Left cardiac atrium (tissue), 4 donors: Measurements from ENCODE around the gene E4F1. TPM values are rescaled to one million over a fixed set of nuclear protein-coding genes. Genes with fewer than 3 reads are reported as not detected.
"Not testable (repeated sequence)": the region's sequence is repeated elsewhere in the genome, so short reads cannot be mapped to it uniquely, and the experiment has no call there.

Source experiments
- ATAC-seq, 2 donors: fragments of 200-7000 bp; cut with Tn5 transposase; one replicate each; pipeline ENCODE4 v1.9.1; 2020; ENCODE audit warnings: mild to moderate bottlenecking in 2 of 2, moderate library complexity in 2 of 2
- DNase-seq: peaks from one replicate; pipeline ENCODE4 v3.0.0-alpha.2; 2020
- intact Hi-C, 2 donors: fragments of 100-400 bp; cut with DNase I; formaldehyde crosslinking; loops; one replicate each; pipeline versions ENCODE4 v1.14.1 to v1.15.1; 2022 to 2023
- total RNA-seq, 2 donors: library from RNA; stranded (reverse); fragmentation: NEBNext Ultra II Directional; extraction: Animal tissue kit (Norgen Biotek cat#: 25700); gene quantifications; one replicate each; pipeline ENCODE4 v1.2.1, GENCODE V29; 2021
- donor health status: DM: no; HTN: yes; CAD: no.
- donor health status: DM: no; HTN: yes; CAD: no; lungs with severe emphysema.
- donor health status: DM: yes; HTN: yes; CAD: no.
- donor health status: Dilated cardiomyopathy.

Gene E4F1
- total RNA-seq, 2 donors from 2014 or later, result 11.9 to 15.0 TPM

DNA sequence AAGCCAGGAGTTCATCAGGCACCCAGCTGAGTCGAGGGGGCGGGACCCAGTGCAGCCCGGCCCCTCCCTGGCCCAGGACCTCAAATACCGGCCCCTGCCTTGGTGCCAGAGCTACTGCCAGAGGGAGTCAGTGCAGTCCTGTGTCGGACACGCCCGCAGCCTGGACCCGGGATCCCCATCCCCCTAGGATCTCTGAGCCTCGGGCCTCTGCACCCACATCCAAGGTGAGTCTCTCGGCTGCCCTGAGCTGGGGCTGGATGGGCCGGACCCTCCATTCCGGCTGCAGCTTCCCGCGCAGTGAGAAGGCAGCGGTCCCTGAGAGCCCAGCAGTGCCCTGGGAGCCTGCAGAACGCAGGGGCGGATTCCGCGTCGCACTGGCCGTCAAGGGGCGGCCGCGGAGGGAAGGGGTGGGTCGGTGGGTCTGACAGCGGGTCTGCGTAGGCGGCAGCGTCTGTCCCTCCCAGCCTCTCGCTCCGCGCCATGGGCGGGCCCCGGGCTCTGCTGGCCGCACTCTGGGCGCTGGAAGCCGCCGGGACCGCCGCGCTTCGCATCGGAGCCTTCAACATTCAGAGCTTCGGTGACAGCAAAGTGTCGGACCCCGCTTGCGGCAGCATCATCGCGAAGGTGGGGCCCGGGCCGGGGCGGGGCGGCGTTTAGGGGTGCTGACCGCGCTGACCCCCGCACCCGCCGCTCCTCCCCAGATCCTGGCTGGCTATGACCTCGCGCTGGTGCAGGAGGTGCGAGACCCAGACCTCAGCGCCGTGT lies 13.1 kb downstream of the E4F1 start, which contains the start of gene DNASE1L2:
Gene DNASE1L2, plus strand, starts transcription at position 108 of the 765 bp plus-strand sequence. Its CDS starts 373 bp downstream, at position 481.
- intact Hi-C loops, result no loop called here
- peak; percentile 55 for DNase-seq
- peak; percentile 45 to 48 for ATAC-seq

DNA sequence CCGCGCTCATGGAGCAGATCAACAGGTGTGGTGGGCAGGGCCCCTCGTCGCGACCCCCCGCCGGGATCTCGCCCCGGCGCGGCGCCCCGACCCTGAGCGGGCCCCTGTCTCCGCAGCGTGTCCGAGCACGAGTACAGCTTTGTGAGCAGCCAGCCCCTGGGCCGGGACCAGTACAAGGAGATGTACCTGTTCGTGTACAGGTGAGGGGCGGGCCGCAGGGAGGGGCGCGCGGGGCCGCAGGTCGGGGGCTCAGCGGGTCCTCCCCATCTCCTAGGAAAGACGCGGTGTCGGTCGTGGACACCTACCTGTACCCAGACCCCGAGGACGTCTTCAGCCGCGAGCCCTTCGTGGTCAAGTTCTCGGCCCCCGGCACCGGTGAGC lies 13.7 kb downstream of the E4F1 start:
- peak in 1 of 2 donors; percentile 1 for ATAC-seq
- intact Hi-C loops, result no loop called here
- DNase-seq, result no peak

DNA sequence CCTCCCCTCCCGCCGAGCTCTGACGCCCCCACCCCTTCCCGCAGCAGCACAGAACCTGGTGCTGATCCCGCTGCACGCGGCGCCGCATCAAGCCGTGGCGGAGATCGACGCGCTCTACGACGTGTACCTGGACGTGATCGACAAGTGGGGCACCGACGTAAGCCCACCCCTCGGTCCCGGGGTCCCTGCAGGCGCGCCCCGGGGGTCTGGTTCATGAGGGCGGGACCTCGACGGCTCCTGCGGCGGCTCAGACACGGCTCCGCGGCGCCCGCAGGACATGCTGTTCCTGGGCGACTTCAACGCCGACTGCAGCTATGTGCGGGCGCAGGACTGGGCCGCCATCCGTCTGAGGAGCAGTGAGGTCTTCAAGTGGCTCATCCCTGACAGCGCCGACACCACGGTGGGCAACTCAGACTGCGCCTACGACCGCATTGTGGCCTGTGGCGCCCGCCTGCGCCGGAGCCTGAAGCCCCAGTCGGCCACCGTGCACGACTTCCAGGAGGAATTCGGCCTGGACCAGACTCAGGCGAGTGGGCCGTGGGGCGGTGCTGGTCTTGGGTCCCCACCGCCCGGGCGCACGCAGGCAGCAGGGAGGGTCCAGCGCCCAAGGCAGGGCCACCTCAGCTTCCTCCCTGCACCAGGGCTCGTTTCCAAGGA lies 14.2 kb downstream of the E4F1 start:
- intact Hi-C loops, result no loop called here
- DNase-seq, result no peak
- peak; percentile 12 to 32 for ATAC-seq

DNA sequence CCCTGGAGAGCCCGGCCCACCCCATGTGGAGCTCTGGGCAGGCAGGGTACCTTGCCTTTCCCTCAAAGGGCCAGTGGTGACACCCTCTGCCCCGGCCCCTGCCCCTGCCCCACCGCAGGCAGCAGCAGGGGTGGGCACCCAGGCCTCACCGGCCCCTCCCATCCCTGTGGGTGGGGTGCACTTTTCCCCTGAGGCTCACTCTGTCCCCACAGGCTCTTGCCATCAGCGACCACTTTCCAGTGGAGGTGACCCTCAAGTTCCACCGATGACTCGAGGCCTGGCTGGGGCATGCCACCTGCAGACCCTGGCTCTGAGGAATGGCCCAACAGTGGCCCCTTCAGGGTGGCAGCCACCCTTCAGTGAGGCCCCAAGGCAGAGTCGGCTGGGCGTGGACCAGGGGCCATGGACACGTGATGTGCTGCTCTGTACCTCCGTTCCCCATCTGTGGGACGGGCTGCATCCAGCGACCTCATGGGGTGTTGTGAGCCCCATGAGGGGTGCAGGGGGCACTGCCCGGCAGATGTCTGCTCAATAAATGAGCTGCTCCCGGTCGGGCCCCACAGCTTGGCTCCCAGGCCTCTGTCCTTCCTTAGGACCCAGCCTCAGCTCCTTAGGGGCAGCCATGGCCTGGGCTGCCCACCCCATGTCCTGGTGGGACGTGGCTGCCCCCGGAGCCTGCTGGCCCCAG lies 14.9 kb downstream of the E4F1 start:
- intact Hi-C loops, result no loop called here
- peak; percentile 2 to 6 for ATAC-seq
- DNase-seq, result no peak

DNA sequence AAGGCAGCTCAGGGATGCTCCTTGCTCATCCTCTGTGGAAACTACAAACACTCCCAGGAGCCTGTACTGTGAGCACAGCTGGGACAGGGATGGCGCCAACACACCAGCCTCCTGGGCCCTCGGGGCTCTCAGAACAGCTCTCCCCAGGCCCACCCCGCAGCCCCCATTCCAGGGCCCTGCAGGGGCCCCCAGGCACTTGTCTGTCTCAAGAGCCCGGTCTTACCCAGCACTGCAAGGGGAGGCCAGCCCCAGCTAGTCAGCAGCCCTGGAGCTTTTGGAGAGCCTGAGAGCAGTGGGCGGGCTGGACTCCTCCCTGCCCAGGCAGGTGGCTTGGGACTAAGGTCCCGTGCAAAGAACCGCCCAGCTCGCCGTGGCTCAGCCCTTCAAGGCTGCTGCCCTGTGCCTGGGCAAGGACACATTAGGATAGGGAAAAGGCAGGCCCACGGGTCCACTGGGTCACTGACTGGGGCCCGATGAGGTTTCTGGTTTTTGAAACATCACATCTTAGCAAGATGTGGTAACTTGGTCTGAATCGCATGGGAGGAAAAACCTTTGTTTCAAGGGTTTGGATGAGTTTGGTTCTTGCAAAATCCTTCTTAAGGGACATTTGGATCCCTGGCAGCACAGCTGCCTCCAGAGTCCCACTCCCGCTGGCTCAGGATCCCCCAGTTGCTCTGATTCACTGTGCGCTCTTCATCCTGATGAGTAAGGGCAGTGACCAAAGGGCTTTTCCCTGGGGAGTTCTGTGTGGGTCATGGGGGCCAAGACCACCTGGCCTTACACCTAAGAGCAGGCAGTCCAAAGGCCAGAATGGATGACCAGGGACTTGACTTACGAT lies 15.7 kb downstream of the E4F1 start:
- ATAC-seq, result no peak

DNA sequence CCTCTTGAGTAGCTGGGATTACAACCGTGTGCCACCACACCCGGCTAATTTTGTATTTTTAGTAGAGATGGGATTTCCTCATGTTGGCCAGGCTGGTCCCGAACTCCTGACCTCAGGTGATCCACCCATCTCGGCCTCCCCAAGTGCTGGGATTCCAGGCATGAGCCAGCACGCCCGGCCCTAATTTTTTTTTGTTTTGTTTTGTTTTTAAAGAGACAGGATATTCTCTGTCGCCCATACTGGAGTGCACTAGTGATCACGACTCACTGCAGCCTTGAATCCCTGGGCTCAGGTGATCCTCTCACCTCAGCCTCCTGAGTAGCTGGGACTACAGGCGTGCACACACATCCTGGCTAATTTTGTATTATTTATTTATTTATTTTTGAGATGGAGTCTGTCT lies 16.9 kb downstream of the E4F1 start:
- DNase-seq, intact Hi-C loops, ATAC-seq: not testable (repeated sequence)

More for the DNA sequence above, 15.7 kb downstream of the E4F1 start:
- no peak for DNase-seq
- intact Hi-C loops, result no loop called here

DNA sequence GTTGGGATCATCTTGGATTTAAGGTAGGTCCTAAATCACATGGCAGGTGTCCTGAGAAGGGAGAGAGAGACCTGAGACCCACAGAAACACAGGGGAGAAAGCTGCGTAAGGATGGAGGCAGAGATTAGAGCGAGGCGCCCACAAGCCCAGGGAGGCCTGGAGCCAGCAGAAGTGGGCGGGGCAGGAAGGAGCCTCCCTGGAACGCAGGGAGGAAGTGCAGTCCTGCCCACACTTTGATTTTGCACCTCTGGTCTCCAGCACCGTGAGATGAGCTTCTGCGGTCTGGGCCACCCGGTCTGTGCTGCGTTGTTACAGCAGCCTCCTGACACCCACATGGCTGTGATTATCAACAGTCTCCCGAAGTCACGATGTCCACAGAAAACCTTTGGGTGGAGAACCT lies 19.2 kb downstream of the E4F1 start:
- DNase-seq (no peak), ATAC-seq (no peak)
- intact Hi-C loops, result no loop called here

DNA sequence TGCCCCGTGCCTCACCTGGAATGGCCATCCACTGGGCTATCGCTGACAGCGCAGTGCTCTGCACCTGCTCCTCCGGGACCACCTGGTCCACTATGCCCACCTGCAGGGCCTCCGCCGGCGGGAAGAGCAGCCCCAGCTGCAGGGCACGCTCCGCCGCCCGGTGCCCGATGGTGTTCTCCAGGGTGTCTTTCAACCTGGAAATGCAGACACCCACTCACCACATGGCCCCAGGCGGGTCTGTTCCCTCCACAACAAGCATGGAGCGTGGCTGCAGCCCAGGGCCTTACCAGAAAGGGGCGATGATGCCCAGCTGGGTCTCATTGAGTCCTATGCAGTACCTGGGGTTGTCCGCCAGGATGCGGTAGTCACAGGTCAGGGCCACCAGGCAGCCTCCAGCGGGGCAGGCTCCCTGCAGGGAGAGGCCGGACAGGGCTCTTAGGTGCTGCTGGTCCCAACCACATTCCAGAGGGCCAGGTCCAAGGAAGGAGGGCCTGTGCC lies 19.7 kb downstream of the E4F1 start:
- no peak for DNase-seq
- ATAC-seq, result no peak
- intact Hi-C loops, result no loop called here

DNA sequence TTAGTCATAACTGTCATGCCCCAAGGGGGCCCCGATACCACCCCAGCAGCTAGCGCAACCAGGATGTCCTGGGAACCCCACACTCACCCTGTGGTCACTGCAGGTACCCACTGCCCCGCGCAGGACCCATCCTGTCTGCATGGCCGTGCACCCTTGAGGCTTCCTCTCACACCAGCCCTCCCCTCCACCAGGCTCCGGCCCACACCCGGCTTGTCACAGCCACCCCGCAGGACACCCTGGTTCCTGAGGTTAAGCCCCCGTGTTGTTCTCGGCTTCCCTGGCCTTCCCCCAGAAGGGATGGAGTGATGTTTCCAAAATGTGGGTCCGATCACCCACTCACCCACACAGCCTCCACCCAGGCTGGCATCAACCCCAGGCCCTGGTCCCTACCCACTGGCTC lies 20.4 kb downstream of the E4F1 start:
- no peak for DNase-seq
- intact Hi-C loops, result no loop called here
- no peak for ATAC-seq

DNA sequence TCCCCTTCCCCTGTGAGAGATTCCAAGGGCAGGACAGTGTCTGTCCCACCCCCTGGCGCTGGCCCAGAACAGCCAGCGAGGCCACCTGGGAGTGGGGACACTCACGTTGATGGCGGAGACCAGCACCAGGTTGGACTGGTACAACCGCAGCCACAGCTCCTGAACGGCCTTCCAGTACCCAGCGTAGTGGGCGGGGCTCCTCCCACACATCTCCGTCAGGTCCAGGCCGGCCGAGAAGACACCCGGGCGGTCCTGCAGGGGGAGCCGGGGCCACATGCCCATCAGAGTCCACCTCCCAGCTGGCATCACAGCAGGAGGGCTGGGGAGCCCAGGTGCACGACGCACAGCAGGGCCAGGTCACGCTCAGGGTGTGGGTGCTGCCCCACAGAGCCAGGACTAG lies 20.9 kb downstream of the E4F1 start:
- DNase-seq (no peak), ATAC-seq (no peak)
- intact Hi-C loops, result no loop called here

DNA sequence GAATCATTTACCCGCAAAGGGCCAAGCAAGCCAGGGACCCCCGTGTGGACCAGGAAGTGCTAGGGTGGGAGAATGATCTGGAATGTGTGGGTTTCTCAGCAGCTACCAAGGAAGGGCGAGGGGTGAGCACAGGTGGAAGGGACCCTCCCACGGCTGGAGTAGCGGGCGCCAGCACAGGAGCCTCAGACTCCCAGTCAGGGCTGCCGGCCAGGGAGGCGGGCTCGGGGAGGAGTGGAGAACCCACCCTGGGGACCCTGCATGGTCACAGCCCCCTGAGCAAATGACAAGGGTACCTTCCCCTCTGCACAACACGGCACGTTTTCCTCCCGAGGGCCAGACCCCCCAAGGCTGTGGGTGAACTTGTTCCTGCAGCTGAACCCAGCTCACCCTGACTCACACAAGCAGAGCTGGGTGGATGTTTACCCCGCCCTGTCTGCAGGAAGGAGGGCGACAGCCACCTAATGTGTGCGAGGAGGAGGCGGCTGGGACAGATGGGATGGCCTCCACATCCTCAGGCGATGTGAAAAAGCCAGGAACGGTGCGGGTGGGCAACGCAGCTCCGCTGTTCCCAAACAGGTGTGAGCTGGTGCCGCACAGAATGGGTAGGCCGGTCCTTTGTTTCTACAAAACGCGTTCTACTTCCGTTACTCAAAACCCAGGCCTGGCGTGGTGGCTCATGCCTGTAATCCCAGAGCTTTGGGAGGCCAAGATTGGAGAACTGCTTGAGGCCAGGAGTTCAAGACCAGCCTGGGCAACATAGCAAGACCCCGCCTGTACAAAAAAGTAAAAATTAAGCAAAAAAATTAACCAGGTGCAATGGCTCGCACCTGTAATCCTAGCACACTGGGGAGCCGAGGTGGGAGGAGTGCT lies 21.8 kb downstream of the E4F1 start:
- intact Hi-C loops, result no loop called here
- no peak for DNase-seq

DNA sequence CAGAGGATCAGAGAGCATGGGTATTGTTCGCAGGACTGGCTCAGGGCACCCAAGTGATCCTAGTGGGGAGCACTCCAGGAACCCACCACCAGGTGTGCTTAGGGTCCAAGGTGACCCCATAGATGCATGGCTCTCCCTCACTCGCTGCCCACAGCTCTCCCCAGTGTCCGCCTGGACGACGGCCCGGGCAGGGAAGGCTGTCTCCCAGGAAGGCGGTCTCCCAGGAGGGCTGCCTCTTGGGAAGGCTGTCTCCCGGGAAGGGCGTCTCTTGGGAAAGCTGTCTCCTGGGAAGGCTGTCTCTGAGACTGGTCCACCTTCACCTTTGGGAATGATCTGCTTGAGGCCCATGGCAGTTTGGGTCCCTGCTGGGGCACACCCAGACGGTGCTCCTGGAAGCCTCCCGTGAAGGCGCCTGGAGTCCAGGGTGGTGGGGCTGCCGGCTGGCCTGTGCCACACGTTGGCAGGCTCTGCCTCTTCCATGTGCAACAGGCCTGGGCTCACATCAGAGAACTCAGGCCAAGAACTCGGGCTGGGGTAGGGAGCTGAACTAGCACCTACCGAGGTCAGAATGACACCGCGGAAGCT lies 23.0 kb downstream of the E4F1 start:
- ATAC-seq, result peak in 1 of 2 donors; percentile 9

More for the DNA sequence above, 21.8 kb downstream of the E4F1 start:
- ATAC-seq, result no peak

DNA sequence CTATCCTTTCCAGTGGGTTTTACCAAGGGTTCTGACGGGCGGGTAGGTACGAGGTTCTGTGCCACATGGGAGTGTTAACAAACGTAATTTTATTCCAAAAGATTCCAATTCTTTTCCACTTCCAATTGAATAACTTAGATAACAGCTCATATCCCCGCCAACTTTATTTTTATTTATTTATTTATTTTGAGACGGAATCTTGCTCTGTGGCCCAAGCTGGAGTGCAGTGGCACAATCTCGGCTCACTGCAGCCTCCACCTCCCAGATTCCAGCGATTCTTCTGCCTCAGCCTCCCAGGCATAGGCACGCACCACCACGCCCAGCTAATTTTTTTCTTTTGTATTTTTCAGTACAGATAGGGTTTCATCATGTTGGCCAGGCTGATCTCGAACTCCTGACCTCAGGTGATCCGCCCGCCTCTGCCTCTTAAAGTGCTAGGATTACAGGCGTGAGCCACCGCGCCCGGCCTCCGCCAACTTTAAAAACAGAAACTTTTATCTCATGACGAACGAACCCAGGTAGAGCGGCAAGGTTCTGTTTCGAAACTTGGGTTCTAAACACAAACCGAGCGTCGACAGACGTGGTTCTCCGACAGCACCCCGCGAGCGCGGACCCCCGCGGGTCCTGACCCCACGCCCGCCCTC lies 27.4 kb downstream of the E4F1 start:
- intact Hi-C loops, result no loop called here

More for the DNA sequence above, 23.0 kb downstream of the E4F1 start:
- DNase-seq, result no peak
- intact Hi-C loops, result no loop called here

DNA sequence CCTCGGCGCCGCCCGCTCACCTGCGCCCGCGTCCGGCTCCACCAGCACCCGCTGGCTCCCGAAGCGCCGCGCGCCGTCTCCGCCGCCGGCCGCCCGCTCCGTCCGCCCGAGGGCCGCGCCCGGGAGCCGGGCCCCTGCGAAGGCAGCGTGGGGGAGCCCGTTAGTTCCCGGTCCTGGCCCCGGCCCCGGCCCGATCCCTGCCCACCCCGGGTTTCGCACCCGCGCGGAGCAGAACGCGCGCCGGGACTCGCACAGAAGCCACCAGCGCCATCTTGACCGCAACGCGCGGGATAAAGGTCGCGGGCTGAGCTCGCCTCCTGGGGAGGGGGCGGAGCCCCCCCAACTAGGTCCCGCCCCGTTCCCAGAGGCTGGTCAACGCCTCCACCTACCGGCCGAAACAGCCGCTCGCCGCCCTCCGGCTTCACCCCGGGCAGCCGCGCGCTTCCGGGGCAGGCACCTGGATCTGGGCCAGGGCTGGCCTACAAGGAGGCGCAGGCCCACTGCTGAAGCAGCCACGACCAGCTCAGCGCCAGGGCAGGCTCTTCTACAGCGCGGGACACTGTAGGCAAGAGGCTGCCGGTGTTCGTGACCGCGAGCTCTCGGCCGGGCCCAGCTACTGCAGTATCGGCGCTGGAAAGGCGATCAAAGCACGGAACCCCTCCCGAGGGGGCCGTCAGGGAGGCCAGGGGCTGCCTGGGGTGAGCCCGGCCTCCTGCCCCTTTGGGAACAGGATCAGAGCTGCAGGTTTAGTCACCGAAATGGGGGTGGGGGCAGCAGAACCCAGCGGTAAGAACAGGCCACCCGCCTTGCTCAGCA lies 28.1 kb downstream of the E4F1 start, which contains the start of gene ECI1:
Gene ECI1, minus strand, starts transcription at position 292 of the 816 bp plus-strand sequence. Its CDS starts 21 bp downstream, at position 271.
- intact Hi-C loops, result no loop called here
- ATAC-seq (peak; percentile 97 to 98), DNase-seq (peak; percentile 98)

More for the DNA sequence above, 27.4 kb downstream of the E4F1 start:
- ATAC-seq (no peak), DNase-seq (no peak)

DNA sequence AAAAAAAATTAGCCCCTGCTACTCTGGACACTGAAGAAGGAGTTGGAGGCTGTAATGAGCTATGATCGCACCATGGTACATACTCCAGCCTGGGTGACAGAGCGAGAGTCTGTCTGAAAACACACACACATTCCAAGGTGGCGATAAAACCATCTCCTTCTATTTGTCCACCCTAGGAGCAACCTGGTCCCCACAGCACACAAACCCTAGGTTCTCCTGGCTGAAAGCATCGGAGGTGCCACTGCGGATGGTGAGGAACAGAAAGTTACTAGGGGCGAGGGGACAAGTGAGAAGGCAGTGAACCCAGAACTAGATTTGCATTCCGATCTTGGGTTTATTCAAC lies 29.4 kb downstream of the E4F1 start:
- ATAC-seq (no peak), DNase-seq (no peak)
- intact Hi-C loops, result no loop called here

DNA sequence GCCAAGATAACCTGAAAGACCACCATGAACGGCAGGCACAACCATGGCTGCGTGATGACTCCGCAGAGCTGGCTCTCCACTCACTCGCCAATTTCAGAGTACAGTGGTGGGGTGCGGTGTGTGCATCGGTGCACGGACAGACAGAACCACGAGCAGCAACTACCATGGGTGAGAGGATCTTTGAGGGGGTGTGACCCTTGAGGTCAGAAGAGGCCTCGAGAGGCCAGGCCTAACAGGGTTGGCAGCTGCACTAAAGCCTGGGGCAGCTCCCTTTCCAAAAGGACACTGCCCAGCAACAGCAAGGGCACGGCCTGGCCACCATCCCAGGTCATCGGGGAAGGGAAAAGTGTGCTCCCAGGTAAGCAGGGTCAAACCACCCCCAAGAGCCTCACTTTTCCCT lies 29.9 kb downstream of the E4F1 start:
- intact Hi-C loops, result no loop called here
- ATAC-seq (no peak), DNase-seq (no peak)
